H1 (cell line): ENCODE measurements around the gene BLOC1S1. TPM values are rescaled to one million over a fixed set of nuclear protein-coding genes. Genes with fewer than 3 reads are reported as not detected.

Source experiments
- CTCF ChIA-PET: fragments of 300-600 bp; sonication (Branson Sonifier 250); formaldehyde crosslinking; loops from one replicate; lab custom pipeline; 2021; ENCODE audit not compliant: partially characterized antibody; lab: Charles Lee
- POLR2A ChIA-PET: fragments of 300-600 bp; sonication (Branson Sonifier 250); formaldehyde crosslinking; loops from one replicate; lab custom pipeline; 2021; ENCODE audit warnings: inconsistent platforms; ENCODE audit not compliant: partially characterized antibody; lab: Charles Lee
- DNase-seq, 2 experiments: peaks; one replicate each; pipeline versions ENCODE4 v3.0.0 to v3.0.0-alpha.2; 2010 to 2022; ENCODE audit warnings: low spot score in 2 of 2, low read depth in 1 of 2, mixed read lengths in 1 of 2
- FAIRE-seq: peaks from 2 replicates; lab custom pipeline; 2011; peaks lifted over from hg19 to GRCh38; lab: Jason Lieb, UNC
- H2AFZ ChIP-seq: 2 replicates; pipeline ENCODE4 v1.8.1; 2012; ENCODE audit warnings: low read length, inconsistent platforms
- H2AK5ac ChIP-seq: 2 replicates; pipeline ENCODE4 v1.6.1; 2013; ENCODE audit warnings: low read depth, low read length
- H2BK120ac ChIP-seq: replicated peaks from 2 replicates; pipeline ENCODE3; 2013; ENCODE audit warnings: low read depth, low read length, inconsistent platforms
- H2BK12ac ChIP-seq: 2 replicates; pipeline ENCODE4 v1.6.1; 2013; ENCODE audit warnings: low read depth, low read length
- H2BK15ac ChIP-seq: 2 replicates; pipeline ENCODE4 v1.6.1; 2013; ENCODE audit warnings: low read length
- H2BK20ac ChIP-seq: 2 replicates; pipeline ENCODE4 v1.6.1; 2013; ENCODE audit warnings: low read length
- H2BK5ac ChIP-seq: 2 replicates; pipeline ENCODE4 v1.6.1; 2013; ENCODE audit warnings: low read depth, low read length
- H3K14ac ChIP-seq: 2 replicates; pipeline ENCODE4 v1.6.1; 2013; ENCODE audit warnings: inconsistent platforms; ENCODE audit not compliant: insufficient read length
- H3K18ac ChIP-seq: 2 replicates; pipeline ENCODE4 v1.6.1; 2013; ENCODE audit warnings: low read length; ENCODE audit errors: extremely low read depth
- H3K23ac ChIP-seq: 2 replicates; pipeline ENCODE4 v1.6.1; 2013; ENCODE audit warnings: inconsistent platforms; ENCODE audit not compliant: insufficient read length
- H3K23me2 ChIP-seq: 2 replicates; pipeline ENCODE4 v1.6.1; 2013; ENCODE audit warnings: low read depth, low read length
- H3K27ac ChIP-seq: 2 replicates; pipeline ENCODE4 v1.6.1; 2011; ENCODE audit warnings: low read depth, low read length, inconsistent platforms
- H3K27me3 ChIP-seq, 4 experiments: replicated peaks in 1 of 4; 1 replicate in 1 of 4; 2 replicates in 3 of 4; pipeline versions ENCODE4 v1.6.1 to v1.8.1; 2011 to 2013; ENCODE audit warnings: low read length in 3 of 4, mild to moderate bottlenecking in 3 of 4, inconsistent platforms in 2 of 4, mixed read lengths in 2 of 4, moderate library complexity in 1 of 4; ENCODE audit not compliant: control insufficient read depth in 3 of 4, insufficient read depth in 3 of 4; ENCODE audit errors: extremely low read depth in 1 of 4
- H3K36me3 ChIP-seq, 4 experiments: 2 replicates each; pipeline versions ENCODE4 v1.6.1 to v1.8.1; 2011 to 2013; ENCODE audit warnings: mild to moderate bottlenecking in 4 of 4, low read length in 3 of 4, moderate library complexity in 2 of 4, control low read depth in 1 of 4, inconsistent platforms in 1 of 4; ENCODE audit not compliant: insufficient read depth in 4 of 4, control insufficient read depth in 2 of 4
- H3K4ac ChIP-seq: replicated peaks from 2 replicates; pipeline ENCODE3; 2013; ENCODE audit warnings: low read length, low read depth, mixed read lengths, inconsistent platforms; ENCODE audit not compliant: insufficient read length
- H3K4me1 ChIP-seq, 4 experiments: replicated peaks in 1 of 4; 1 replicate in 1 of 4; 2 replicates in 3 of 4; pipeline versions ENCODE4 v1.6.1 to v1.8.1; 2011 to 2013; ENCODE audit warnings: low read length in 3 of 4, inconsistent platforms in 2 of 4, mixed read lengths in 1 of 4; ENCODE audit not compliant: insufficient read depth in 4 of 4, control insufficient read depth in 3 of 4
- H3K4me2 ChIP-seq, 2 experiments: 2 replicates each; pipeline versions ENCODE4 v1.6.1 to v1.8.1; 2011 to 2013; ENCODE audit warnings: low read depth in 2 of 2, low read length in 2 of 2, control low read depth in 1 of 2, inconsistent platforms in 1 of 2, mild to moderate bottlenecking in 1 of 2; ENCODE audit not compliant: insufficient read depth in 1 of 2
- H3K4me3 ChIP-seq, 4 experiments: fragments of 200-600, 300-600 bp in 1 of 4; sonication (generic), shearing (Covaris generic), sonication (Bioruptor Twin) in 1 of 4; 2 replicates each; pipeline versions ENCODE4 v1.5.1 to v1.8.1; 2011 to 2016; ENCODE audit warnings: low read length in 4 of 4, low read depth in 3 of 4, control low read depth in 2 of 4, inconsistent platforms in 2 of 4, mild to moderate bottlenecking in 2 of 4, mixed read lengths in 1 of 4, moderate library complexity in 1 of 4; ENCODE audit not compliant: insufficient read depth in 2 of 4; ENCODE audit errors: extremely low read depth in 1 of 4
- H3K56ac ChIP-seq: replicated peaks from 2 replicates; pipeline ENCODE3; 2013; ENCODE audit warnings: low read depth, mild to moderate bottlenecking, mixed read lengths, low read length, inconsistent platforms; ENCODE audit not compliant: insufficient read length
- H3K79me1 ChIP-seq: 2 replicates; pipeline ENCODE4 v1.6.1; 2013; ENCODE audit warnings: low read depth, low read length, control low read depth
- H3K79me2 ChIP-seq, 2 experiments: 2 replicates each; pipeline versions ENCODE4 v1.6.1 to v1.8.1; 2012 to 2013; ENCODE audit warnings: low read length in 2 of 2, mild to moderate bottlenecking in 2 of 2, inconsistent platforms in 1 of 2; ENCODE audit not compliant: insufficient read depth in 2 of 2, control insufficient read depth in 1 of 2
- H3K9ac ChIP-seq, 4 experiments: replicated peaks in 1 of 4; 1 replicate in 1 of 4; 2 replicates in 3 of 4; pipeline versions ENCODE4 v1.6.1 to v1.8.1; 2011 to 2013; ENCODE audit warnings: low read depth in 3 of 4, low read length in 3 of 4, control low read depth in 2 of 4, mild to moderate bottlenecking in 2 of 4, moderate library complexity in 2 of 4, inconsistent platforms in 1 of 4; ENCODE audit errors: extremely low read depth in 1 of 4
- H3K9me3 ChIP-seq, 2 experiments: 2 replicates each; pipeline versions ENCODE4 v1.6.1 to v1.8.1; 2012 to 2013; ENCODE audit warnings: mild to moderate bottlenecking in 2 of 2, moderate library complexity in 2 of 2, control low read depth in 1 of 2, inconsistent platforms in 1 of 2, low read depth in 1 of 2, low read length in 1 of 2, mixed read lengths in 1 of 2; ENCODE audit not compliant: insufficient read depth in 2 of 2
- H4K20me1 ChIP-seq, 2 experiments: replicated peaks in 1 of 2; 2 replicates each; pipeline versions ENCODE3 to v1.8.1; 2011 to 2013; ENCODE audit warnings: inconsistent platforms in 2 of 2, low read length in 2 of 2, mild to moderate bottlenecking in 1 of 2; ENCODE audit not compliant: insufficient read depth in 2 of 2, control insufficient read depth in 1 of 2
- H4K5ac ChIP-seq: 2 replicates; pipeline ENCODE4 v1.6.1; 2013; ENCODE audit warnings: low read length, low read depth, mixed read lengths, inconsistent platforms; ENCODE audit not compliant: insufficient read length
- H4K8ac ChIP-seq: 2 replicates; pipeline ENCODE4 v1.8.0; 2013; ENCODE audit warnings: mild to moderate bottlenecking, moderate library complexity, low read length, inconsistent platforms; ENCODE audit not compliant: insufficient read depth; ENCODE audit errors: extremely low read depth
- H4K91ac ChIP-seq: replicated peaks from 2 replicates; pipeline ENCODE3; 2013; ENCODE audit warnings: low read length, mixed read lengths, inconsistent platforms; ENCODE audit not compliant: insufficient read length
- JUND ChIP-seq: IDR thresholded peaks from 2 replicates; pipeline ENCODE4 v1.6.1; 2011; ENCODE audit warnings: mild to moderate bottlenecking, improper control_type of control experiment, low read length
- KDM4A ChIP-seq: IDR thresholded peaks from one replicate; pipeline ENCODE4 v1.7.1; 2012; ENCODE audit warnings: low read depth, mild to moderate bottlenecking, moderate library complexity, low read length, inconsistent platforms; ENCODE audit not compliant: severe bottlenecking
- SIRT6 ChIP-seq: IDR thresholded peaks from one replicate; pipeline ENCODE4 v1.7.1; 2012; ENCODE audit warnings: low read length, inconsistent platforms
- SUZ12 ChIP-seq: fragments of 200-600 bp; sonication (generic); IDR thresholded peaks from 2 replicates; pipeline ENCODE4 v1.6.1; 2012; ENCODE audit warnings: mild to moderate bottlenecking, inconsistent platforms, low read length, moderate library complexity, mixed read lengths
- WGBS, 2 experiments: shearing (Covaris generic) in 1 of 2; methylation state at CpG; one replicate each; pipeline versions ENCODE4 v1.1.6 to v1.1.7; 2013 to 2015; ENCODE audit warnings: low lambda C conversion rate in 2 of 2, mixed read lengths in 2 of 2, inconsistent platforms in 1 of 2, low coverage in 1 of 2, missing lambda C conversion rate in 1 of 2; ENCODE audit not compliant: insufficient replicate concordance in 2 of 2, insufficient coverage in 1 of 2, insufficient read length in 1 of 2; ENCODE audit errors: extremely low coverage in 1 of 2, missing lambda C conversion rate in 1 of 2; 5-methylcytosine and 5-hydroxymethylcytosine counted together
- polyA plus RNA-seq, 7 experiments: library from polyadenylated mRNA; depleted of rRNA in 3 of 7; stranded (reverse) in 5 of 7; unstranded in 2 of 7; fragments of >200 nt in 5 of 7; fragments of 200-250 nt in 2 of 7; gene quantifications; 1 replicate in 5 of 7; 2 replicates in 1 of 7; 4 replicates in 1 of 7; pipeline versions ENCODE4 v1.2.1 to v1.2.3, GENCODE V29; 2011 to 2013; ENCODE audit warnings: missing spikeins in 2 of 7, mixed read lengths in 2 of 7
- total RNA-seq: library from RNA; stranded (reverse); fragmentation: NEBNext Ultra II Directional; extraction: Animal tissue kit (Norgen Biotek cat#: 25700); gene quantifications from 2 replicates; pipeline ENCODE4 v1.2.1, GENCODE V29; 2021

The BLOC1S1 gene
- total and polyA plus RNA-seq, 2 of the 8 experiments (the other 6 are each of a cell fraction or from before 2014, with no cell fraction given) = 91.1 to 185 TPM

- no peak overlapping the region for H2AK5ac ChIP-seq
- FAIRE-seq = no peak
- 92% methylated on average over 14 of the region's 14 CpGs; no CpG with 5 or more reads in 1 of the 2 experiments for WGBS, 2 experiments
- no peak overlapping the region for H3K23ac ChIP-seq
- no peak overlapping the region for H3K4me2 ChIP-seq
- H2BK20ac ChIP-seq = no peak overlapping the region
- peaks cover 5% of the 10 kb centered on the region for H3K79me1 ChIP-seq
- no peak overlapping the region for H2BK12ac ChIP-seq
- peaks cover 0 to 10% of the 10 kb centered on the region in 2 experiments; a peak in 1 of 4 replicates for H3K79me2 ChIP-seq
- no peak overlapping the region for H2AFZ ChIP-seq
- no peak overlapping the region for H3K18ac ChIP-seq
- ChIA-PET CTCF (interaction anchor here (1.0 to 11.1 kb wide), 10 partner anchors 8 to 65 kb away, joined by 3 to 229 read pairs (median 21); partner anchors contain the start of genes CD63 and ITGA7), POLR2A (interaction anchor here (0.7 to 8.3 kb wide), 7 partner anchors 8 to 98 kb away, joined by 3 to 103 read pairs (median 3); partner anchors contain the start of genes CD63 and ITGA7)
- no peaks in the 10 kb centered on the region for H3K9me3 ChIP-seq
- no peak overlapping the region for H4K91ac ChIP-seq
- no peak overlapping the region for H4K5ac ChIP-seq
- H4K8ac ChIP-seq = no peak overlapping the region
- peaks cover 4 to 5% of the 10 kb centered on the region in 2 experiments for H4K20me1 ChIP-seq
- peaks cover 5% of the 10 kb centered on the region; the same call in 1 of the 2 replicates for H3K23me2 ChIP-seq
- DNase-seq = no peak
- TF ChIP-seq KDM4A (no peak), SUZ12 (no peak), JUND (no peak), SIRT6 (no peak)
- H3K27ac ChIP-seq = no peak overlapping the region
- H2BK15ac ChIP-seq = no peak overlapping the region
- H3K14ac ChIP-seq = no peak overlapping the region
- H3K27me3 ChIP-seq = no peaks in the 10 kb centered on the region
- peaks cover 4 to 27% (median 18%) of the 10 kb centered on the region in 4 experiments for H3K4me1 ChIP-seq
- no peak overlapping the region for H3K4ac ChIP-seq
- no peak overlapping the region for H2BK120ac ChIP-seq
- H2BK5ac ChIP-seq = no peak overlapping the region
- H3K56ac ChIP-seq = no peak overlapping the region
- H3K9ac ChIP-seq = no peak overlapping the region
- no peak overlapping the region for H3K4me3 ChIP-seq
- H3K36me3 ChIP-seq = peaks cover 6 to 23% (median 16%) of the 10 kb centered on the region in 4 experiments; a peak in 5 of 8 replicates
Observed at GRCh38 chr12:55721601-55722213, 5.9 kb downstream of the BLOC1S1 start.
